Activated naive CD4-positive, alpha-beta T cell treated with anti-CD3 and anti-CD28 coated beads, Interleukin-2, amount 50 U/mL, for 16 hours (primary cell): ENCODE results near the gene ANHX.
"Not testable (repeated sequence)": the region's sequence is repeated elsewhere in the genome, so short reads cannot be mapped to it uniquely, and the experiment has no call there.

ENCODE experiments used
- DNase-seq: peaks from one replicate; pipeline ENCODE4 v3.0.0-alpha.2; 2020

The ANHX gene

GRCh38 chr12:133235401-133236112, at the start of gene ANHX:
Gene ANHX, minus strand, starts transcription at chr12:133235877. Its CDS starts 1,521 bp downstream, at chr12:133234356.
- DNase-seq: no peak

- not testable (repeated sequence) for DNase-seq
These were observed 29.0 kb upstream of the ANHX start for GRCh38 chr12:133264668-133265067.

GRCh38 chr12:133264173-133264572, 28.5 kb upstream of the ANHX start:
- no peak for DNase-seq

- DNase-seq: no peak
These were observed 20.6 kb upstream of the ANHX start for GRCh38 chr12:133256321-133256720.

- not testable (repeated sequence) for DNase-seq
These were observed 20.2 kb upstream of the ANHX start for GRCh38 chr12:133255833-133256232.

GRCh38 chr12:133251732-133252131, 16.1 kb upstream of the ANHX start:
- no peak for DNase-seq

- no peak for DNase-seq
These were observed 879 bp upstream of the ANHX start for GRCh38 chr12:133236556-133236955.

- DNase-seq: no peak
These were observed 467 bp upstream of the ANHX start for GRCh38 chr12:133236144-133236543.

- DNase-seq: no peak
These were observed 706 bp downstream of the ANHX start for GRCh38 chr12:133234971-133235370.

GRCh38 chr12:133233993-133234564, 1.6 kb downstream of the ANHX start:
- DNase-seq: no peak

GRCh38 chr12:133233006-133233405, 2.7 kb downstream of the ANHX start:
- no peak for DNase-seq

GRCh38 chr12:133231001-133231400, 4.7 kb downstream of the ANHX start:
- DNase-seq: no peak

GRCh38 chr12:133227281-133227852, 8.3 kb downstream of the ANHX start:
- DNase-seq: no peak

GRCh38 chr12:133226690-133227089, 9.0 kb downstream of the ANHX start:
- no peak for DNase-seq

GRCh38 chr12:133225527-133225926, 10.2 kb downstream of the ANHX start:
- DNase-seq: no peak

- no peak for DNase-seq
These were observed 13.5 kb downstream of the ANHX start for GRCh38 chr12:133222211-133222610.

- no peak for DNase-seq
These were observed 14.4 kb downstream of the ANHX start for GRCh38 chr12:133221241-133221640.

GRCh38 chr12:133220521-133220920, 15.2 kb downstream of the ANHX start:
- DNase-seq: no peak

GRCh38 chr12:133217219-133217618, 18.5 kb downstream of the ANHX start:
- no peak for DNase-seq

- DNase-seq: no peak
These were observed 20.0 kb downstream of the ANHX start for GRCh38 chr12:133215724-133216123.

- DNase-seq: no peak
These were observed 29.3 kb downstream of the ANHX start for GRCh38 chr12:133206390-133206789.

- no peak for DNase-seq
These were observed 31.4 kb downstream of the ANHX start for GRCh38 chr12:133204264-133204603.

- no peak for DNase-seq
These were observed 32.1 kb downstream of the ANHX start for GRCh38 chr12:133203344-133204263.
